HG03039 (cell line): Measurements from ENCODE around the gene TTI1.

ENCODE experiments used
- ATAC-seq: cut with Tn5 transposase; IDR thresholded peaks from one replicate; pipeline ENCODE4 v1.9.1; 2021; ENCODE audit warnings: mild to moderate bottlenecking, moderate library complexity; ENCODE audit not compliant: unreplicated experiment

Gene TTI1

DNA sequence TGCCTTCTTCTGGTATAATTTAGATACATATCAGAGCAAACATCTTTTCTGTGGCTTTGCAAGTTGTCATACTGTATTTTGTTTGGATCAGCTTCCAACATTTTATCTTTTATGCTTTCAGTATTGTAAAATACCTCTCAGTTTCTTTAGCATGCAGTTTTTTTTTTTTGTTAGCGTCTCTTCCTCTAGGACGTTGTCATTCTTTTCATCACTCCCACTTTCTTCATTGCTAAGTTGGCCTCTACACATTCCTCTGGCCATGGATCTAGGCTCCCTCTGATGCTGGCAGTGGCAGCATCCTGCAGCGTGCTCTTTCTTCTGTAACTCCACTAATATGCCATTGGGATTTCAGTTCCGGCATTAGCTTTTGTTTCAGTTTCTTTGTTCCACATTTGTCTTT lies 22.0 kb upstream of the TTI1 start:
- no peak for ATAC-seq

DNA sequence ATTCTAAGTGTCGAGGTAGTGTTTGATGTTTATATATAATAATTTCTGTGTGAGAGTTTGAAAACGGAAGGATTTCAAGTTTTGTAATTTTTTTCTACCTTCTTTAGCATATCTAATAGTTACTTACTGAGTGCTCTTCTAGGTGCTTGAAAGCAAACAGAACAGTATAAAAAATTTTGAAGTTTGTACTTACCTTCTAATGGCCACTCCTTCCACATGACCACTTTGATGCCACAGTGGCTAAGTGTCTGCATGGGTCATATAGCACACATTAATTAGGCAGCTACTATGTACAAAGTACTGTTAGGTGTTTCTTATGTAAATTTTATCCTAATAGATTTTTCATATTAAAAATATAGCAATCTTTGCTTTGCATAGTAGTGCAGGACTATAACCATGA lies 21.4 kb upstream of the TTI1 start:
- no peak for ATAC-seq

- ATAC-seq = no peak
These were observed 19.6 kb upstream of the TTI1 start for GRCh38 chr20:38052870-38053269.

GRCh38 chr20:38050686-38051085 lies 17.4 kb upstream of the TTI1 start:
- no peak for ATAC-seq

DNA sequence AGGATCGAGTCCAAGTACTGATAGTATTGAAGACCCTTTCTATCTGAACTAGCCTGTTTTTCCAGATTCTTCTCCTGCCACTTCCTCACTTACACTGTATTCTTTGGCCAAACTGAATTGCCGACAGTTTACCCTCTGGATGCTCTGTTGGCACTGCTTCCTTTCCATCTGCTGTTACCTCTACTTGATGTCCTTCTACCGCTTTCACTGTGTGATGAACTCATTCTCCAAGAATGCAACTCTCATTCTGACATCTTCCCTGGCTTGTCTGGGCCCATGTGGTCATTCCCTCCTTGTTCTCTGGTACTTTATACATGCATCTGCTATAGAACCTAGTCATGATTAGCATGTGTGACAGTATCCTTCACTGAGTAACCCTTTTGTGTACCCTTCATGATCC lies 16.5 kb upstream of the TTI1 start:
- no peak for ATAC-seq

DNA sequence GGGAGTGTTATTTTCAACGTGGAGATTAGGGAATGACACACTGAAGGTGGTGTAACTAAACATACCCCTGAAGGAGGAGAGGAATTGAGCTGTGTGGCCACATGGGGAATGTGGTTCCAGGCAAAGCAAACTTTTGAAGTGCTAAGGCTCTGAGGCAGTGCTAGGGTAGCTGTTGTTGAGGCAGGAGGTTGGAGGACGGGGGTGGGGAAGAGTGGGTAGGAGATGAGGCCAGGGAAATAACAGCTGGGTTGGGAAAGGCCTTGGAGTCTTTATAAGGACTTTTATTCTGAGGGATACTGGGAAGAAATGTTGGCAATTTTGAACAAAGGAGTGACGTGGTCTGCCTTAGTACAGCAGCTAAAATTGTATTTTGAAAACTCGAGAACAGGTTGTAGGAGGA lies 13.3 kb upstream of the TTI1 start:
- ATAC-seq = no peak

DNA sequence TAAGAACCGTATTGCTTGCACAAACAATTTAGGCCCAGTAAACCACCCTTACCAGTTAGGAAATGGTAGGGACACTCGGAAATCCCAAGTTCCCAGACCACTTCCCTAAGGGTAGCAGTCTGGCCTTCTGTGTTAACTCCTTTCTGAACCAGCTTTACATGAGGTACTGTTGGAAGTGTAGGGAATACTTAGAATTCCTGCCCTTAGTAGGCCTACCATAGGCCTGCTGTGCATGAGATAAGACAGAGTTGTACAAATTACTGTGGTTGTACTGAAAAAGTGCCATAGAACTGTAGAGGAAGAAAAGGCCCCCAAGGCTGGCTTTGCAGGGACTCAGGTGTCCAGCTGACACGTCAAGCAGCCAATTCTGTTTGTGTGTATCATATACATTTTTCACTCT lies 11.4 kb upstream of the TTI1 start:
- no peak for ATAC-seq

- ATAC-seq = no peak
These were observed 10.4 kb upstream of the TTI1 start for GRCh38 chr20:38043512-38044300.

DNA sequence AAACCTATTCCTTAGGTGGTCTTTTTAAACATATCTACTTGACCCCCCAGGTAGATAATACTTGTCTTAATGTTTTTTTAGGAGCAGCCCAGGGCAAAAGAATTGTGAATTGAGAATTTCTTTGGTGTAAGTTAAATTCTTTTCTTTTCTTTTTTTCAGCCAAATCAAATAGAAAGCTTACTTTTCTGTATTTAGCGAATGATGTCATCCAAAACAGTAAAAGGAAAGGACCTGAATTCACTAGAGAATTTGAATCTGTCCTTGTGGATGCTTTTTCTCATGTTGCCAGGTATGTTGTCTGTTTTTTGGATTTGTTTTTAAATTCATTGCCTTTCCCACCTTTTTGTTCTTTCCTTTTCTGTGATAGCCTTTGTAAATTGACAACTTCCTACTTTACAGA lies 7.0 kb upstream of the TTI1 start:
- ATAC-seq = no peak

DNA sequence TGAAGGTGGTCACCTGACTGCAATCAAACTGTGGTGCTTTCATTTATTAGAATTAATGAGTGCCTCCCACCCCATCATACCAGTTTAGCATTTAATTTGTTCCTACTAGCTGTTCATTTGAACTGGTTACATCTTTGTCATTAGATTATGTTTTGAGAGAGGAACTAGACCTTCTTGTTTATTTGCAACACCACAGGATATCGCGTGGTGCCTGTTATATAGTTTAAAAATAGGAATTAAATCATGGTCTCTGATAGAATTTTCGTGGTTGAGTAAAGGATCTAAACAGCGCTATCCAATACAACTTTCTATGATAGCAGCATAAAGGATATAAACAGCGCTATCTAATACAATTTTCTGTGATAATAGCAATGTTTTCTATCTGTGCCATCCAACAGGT lies 3.1 kb upstream of the TTI1 start:
- ATAC-seq = no peak

- no peak for ATAC-seq
These were observed 1.7 kb upstream of the TTI1 start for GRCh38 chr20:38034961-38035360.

GRCh38 chr20:38034108-38034649 lies 923 bp upstream of the TTI1 start:
- ATAC-seq = no peak

GRCh38 chr20:38032585-38033329 lies 499 bp downstream of the TTI1 start:
- ATAC-seq = peak; percentile 32

GRCh38 chr20:38031957-38032356 lies 1.3 kb downstream of the TTI1 start:
- ATAC-seq = no peak

- no peak for ATAC-seq
These were observed 3.8 kb downstream of the TTI1 start for GRCh38 chr20:38029453-38029852.

DNA sequence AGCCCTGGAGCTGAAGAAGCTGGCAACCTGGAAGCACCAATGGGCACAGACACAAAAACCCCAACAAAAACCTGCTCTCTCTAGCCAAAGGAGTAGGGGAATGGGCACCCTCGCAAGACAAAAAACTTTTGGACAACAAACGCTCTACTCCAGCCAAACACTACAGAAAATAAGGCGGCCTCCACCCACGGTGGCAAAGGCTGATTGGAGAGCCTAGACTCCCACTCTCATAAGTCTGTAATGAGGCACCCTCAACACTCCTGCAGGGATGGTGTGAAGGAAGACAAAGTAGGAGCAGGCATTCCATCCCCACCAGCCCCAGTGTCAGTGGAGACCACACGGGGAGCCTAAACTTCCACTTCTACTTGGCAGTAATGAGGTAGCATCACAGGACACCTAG lies 8.8 kb downstream of the TTI1 start:
- no peak for ATAC-seq

DNA sequence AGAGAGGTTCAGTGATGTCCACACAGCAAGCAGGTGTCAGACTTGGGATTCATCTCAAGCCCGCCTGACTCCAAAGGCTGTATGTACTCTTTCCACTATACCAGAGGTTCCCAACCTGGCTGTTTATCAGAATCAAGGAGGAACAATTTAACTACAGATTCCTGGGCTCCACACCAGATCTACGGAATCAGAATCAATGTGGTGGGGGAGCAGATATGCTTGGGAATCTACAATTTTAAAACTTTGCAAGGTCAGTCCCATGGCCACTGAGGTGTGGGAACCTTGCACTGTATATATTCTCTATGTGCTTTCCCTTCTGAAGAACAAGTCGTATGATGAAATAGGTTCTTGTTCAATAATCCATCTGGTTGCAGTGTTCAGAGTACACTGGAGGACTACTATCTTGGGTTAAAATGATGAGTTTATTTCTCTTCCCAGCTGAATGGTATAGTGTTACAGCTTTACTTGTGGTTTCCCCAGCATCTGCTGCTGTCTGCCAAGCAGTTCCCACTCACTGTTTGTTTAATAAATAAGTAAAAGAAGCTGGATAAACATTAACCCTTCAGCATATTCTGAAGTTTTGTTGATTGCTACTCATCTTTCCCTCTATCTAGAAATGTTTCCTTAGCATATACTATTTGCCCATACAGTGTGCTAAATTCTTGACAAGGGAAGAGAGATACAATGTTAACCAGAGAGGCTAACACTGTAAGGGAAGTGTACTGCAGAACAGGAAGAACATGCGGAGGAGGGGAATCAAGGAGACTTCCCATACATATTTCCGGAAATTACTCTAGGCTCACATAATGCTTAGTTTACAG lies 9.9 kb downstream of the TTI1 start:
- no peak for ATAC-seq

DNA sequence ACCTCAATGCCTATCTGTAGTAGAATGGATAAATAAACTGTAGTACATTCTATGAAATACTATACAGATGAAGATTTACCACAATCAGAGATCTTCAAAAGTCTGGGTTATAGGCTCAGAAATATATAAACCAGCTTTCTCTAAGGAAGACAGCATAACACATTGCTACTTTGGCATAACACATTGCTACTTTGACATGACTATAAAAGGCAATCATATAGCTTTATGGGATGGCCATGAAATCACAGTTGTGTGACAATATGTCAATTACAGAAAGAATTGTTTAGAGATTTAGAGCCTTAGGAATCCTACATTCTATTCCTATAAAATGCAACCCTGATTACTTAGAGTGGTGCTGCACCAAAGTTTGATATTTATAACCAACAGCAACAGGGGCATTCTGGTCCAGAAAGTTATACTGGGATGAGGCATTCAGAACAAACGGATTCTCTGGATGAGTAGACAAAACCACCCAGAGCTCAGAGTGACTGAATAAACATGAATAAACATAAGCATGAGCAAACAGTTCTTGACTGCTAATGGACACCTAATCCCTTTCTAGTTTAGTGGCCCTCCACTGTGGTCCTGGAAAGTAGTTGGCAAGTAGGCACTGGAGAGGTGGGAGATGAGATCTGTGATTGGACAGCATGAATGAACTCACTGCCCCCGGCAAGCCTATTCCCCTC lies 12.0 kb downstream of the TTI1 start:
- ATAC-seq = no peak

DNA sequence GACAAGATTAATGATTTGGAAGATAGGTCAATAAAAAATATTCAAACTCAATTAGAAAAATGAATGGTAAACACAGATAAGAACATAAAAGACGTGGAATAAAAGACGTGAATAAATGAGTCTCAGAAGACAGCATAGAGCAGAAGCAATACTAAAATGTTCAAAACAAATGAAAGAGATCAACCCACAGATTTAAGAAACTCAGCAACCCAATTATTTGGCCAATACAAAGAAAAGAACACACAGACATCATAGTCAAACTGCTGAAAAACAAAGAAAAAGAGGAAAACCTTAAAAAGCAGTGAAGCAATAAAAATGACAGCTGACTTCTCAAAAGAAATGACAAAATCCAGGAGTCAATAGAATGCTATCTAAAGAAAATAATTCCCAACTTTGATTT lies 14.9 kb downstream of the TTI1 start:
- no peak for ATAC-seq

DNA sequence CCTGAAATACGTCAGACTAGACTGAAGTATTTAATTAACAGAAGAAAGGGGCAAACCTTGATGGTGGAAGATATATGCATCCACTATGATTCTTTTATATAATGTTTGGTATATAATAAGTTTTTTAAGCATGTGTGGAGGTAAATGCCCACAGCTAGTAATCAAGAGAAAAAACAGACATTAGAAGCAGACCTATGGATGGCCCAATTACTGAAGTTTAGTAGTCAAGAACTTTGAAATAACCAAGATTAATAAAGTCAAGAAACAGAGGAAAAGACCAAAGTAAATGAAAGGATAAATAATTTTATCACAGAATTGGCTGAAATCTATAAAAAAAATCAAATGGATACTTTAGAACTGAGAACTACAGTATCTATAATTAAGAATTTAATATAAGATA lies 15.3 kb downstream of the TTI1 start:
- ATAC-seq = no peak

DNA sequence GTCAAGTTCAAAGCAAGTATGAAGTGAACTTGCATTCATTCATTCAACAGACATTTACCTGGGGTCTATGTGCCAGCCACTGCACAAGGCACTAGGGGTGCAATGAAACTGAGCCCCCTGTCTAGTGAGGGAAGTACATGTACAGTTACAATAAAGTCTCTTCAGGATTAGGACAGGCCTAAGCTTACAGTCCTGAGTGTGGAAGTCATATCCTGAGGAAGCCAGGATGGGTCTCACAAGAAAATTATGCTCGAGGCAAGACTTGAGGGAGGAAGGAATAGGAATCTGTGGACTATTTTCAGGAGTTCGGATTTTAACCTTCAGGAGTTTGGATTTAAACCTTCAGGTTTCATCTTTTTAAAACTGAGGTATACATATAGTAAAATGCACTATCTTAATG lies 19.4 kb downstream of the TTI1 start:
- no peak for ATAC-seq
